ENCODE measurements around the gene ST6GAL1.

DNA sequence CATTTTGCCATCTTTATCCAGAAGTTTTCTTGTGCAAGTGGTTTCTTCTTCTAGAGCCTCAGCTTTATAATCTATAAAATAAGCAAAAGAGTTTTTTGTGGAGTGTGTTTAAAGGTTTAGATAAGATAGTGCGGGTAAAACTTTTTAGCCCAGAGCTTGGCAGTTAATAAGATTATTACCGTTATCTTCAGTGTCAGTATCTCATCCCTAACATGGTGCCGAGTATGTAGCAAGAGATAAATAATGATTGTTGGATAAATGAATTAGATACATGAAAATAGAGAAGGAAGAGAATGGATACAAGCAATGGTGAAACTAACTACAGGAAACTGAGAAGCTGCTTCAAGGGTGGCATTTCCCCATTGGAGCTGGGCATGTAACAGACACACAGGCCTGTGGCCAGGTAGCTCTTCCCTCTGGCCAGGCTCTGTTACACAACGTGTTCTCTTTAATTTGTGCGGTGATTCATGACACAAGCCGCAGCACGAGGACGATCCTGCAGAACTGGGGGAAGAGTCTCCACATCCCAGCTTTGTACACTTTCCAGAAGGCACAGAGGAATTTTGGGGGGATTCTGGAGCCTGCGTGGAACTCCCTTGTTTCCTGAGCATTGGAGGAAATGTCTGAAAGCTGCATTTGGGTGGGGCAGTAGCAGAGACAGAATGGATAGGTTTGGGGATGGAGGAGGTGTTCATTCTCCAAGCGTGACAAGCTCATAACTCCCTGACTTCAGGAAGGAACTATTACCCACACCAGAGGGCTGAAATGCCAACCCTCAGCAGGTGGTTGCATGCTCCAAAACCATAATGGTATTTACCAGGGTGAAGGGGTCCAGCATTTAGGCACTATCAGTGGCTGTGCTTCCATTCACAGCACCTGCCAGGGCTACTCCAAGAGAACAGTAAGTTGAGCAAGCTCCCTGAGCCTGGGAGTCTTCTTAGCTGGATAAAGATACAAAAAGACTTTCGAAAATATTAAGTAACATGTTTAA, 14.2 kb upstream of the ST6GAL1 start:
- TF ChIP-seq, protein P1, sequence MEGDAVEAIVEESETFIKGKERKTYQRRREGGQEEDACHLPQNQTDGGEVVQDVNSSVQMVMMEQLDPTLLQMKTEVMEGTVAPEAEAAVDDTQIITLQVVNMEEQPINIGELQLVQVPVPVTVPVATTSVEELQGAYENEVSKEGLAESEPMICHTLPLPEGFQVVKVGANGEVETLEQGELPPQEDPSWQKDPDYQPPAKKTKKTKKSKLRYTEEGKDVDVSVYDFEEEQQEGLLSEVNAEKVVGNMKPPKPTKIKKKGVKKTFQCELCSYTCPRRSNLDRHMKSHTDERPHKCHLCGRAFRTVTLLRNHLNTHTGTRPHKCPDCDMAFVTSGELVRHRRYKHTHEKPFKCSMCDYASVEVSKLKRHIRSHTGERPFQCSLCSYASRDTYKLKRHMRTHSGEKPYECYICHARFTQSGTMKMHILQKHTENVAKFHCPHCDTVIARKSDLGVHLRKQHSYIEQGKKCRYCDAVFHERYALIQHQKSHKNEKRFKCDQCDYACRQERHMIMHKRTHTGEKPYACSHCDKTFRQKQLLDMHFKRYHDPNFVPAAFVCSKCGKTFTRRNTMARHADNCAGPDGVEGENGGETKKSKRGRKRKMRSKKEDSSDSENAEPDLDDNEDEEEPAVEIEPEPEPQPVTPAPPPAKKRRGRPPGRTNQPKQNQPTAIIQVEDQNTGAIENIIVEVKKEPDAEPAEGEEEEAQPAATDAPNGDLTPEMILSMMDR (IDR thresholded peaks at IDR 0.05): no peak
- no peak for TF ChIP-seq POLR2A (IDR thresholded peaks at IDR 0.05)
